ENCODE results near the gene THSD8. TPM values are rescaled to one million over a fixed set of nuclear protein-coding genes. Genes with fewer than 3 reads are reported as not detected.
"Not testable (repeated sequence)": the region's sequence is repeated elsewhere in the genome, so short reads cannot be mapped to it uniquely, and the experiment has no call there.

The THSD8 gene
- total and polyA plus RNA-seq, 4 experiments from 2014 or later = 1.5 to 4.4 (median 2.7) TPM

DNA sequence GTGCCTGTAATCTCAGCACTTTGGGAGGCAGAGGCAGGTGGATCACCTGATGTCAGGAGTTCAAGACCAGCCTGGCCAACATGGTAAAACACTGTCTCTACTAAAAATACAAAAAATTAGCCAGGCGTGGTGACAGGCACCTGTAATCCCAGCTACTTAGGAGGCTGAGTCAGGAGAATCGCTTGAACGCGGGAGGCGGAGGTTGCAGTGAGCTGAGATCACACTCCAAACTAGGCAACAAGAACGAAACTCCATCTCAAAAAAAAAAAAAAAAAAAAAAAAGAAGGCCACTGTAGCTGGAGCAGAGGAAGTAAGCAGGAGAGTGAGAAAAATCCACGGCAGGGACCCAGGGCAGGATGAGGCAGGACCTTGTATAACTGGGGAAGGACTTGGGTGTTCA lies 44.7 kb downstream of the THSD8 start:
- H3K4me1 Mint-ChIP-seq; H3K9me3 ChIP-seq (ENCODE audit: control insufficient read depth in 1 of 2, low read length in 2 of 2); H3K9me3 Mint-ChIP-seq; H3K4me3 ChIP-seq (ENCODE audit: low read length in 2 of 2); H3K4me3 Mint-ChIP-seq; H3K36me3 Mint-ChIP-seq; H3K27ac Mint-ChIP-seq; DNase-seq; H3K27ac ChIP-seq (ENCODE audit: low read depth, low read length); H3K27me3 ChIP-seq (ENCODE audit: insufficient read depth, low read length); H3K4me1 ChIP-seq (ENCODE audit: insufficient read depth, low read length); H3K36me3 ChIP-seq (ENCODE audit: insufficient read depth, low read length): not testable (repeated sequence)
- POLR2A ChIA-PET (ENCODE audit: partially characterized antibody) = interaction anchor here (0.7 to 1.3 kb wide), 2 partner anchors 32 to 81 kb away, joined by 3 to 4 read pairs; no protein-coding TSS in a partner anchor
- intact Hi-C loops (cut with micrococcal nuclease) = loop anchor here (1.0 to 5.0 kb wide), 4 partner anchors 49 to 129 kb away; no protein-coding TSS in a partner anchor
- peaks cover 21 to 24% of the 10 kb centered on the region in 2 donors for H3K27me3 Mint-ChIP-seq
- CTCF ChIA-PET (ENCODE audit: partially characterized antibody) = interaction anchor here (0.6 to 8.2 kb wide), 37 partner anchors 8 to 288 kb away, joined by 3 to 200 read pairs (median 7); partner anchors contain the start of genes DNASE2, FARSA, RNASEH2A and THSD8

DNA sequence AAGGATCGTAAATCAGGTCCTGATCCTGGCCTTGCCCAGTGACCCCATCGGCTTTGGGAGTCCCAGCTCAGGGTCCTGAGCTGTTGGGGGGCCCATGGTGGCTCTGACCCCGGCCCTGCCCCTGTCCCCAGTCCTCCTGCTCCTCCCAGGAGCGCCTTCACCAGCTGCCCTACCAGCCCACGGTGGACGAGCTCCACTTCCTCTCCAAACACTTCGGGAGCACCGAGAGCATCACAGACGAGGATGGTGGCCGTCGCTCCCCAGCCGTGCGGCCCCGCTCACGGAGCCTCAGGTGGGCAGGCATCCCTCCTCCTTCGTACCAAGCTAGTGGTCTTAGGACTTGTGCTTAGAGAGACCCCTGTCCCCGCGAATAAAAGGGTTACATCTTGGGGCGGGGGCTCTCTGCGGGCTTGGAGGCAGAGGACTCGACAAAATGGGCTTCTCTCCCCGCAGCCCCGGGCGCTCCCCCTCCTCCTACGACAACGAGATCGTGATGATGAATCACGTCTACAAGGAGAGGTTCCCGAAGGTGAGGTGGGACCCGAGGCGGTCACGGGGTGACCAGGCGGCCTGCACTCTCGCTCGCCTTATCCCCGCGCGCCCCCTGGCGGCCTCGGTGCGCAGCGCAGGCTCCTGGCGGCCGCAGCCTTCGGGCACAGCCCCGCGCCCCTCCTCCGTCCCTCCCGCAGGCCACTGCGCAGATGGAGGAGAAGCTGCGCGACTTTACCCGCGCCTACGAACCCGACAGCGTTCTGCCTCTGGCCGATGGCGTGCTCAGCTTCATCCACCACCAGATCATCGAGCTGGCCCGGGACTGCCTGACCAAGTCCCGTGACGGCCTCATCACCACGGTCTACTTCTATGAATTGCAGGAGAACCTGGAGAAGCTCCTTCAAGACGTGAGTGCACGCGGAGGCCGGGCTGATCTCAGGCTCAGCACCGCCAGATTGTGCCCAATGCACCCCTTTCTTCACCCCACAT lies 45.6 kb downstream of the THSD8 start:
- Mint-ChIP-seq H3K4me3 (peak overlapping the region in 3 of 8 donors; percentile 43 to 57 (median 57)), H3K4me1 (peaks cover 0 to 4% (median 0%) of the 10 kb centered on the region in 4 donors), H3K27me3 (peaks cover 17 to 19% of the 10 kb centered on the region in 2 donors), H3K27ac (no peak overlapping the region), H3K36me3 (no peaks in the 10 kb centered on the region), H3K9me3 (peaks cover 0 to 1% (median 0%) of the 10 kb centered on the region in 8 donors)
- H3K9me3 ChIP-seq (ENCODE audit: control insufficient read depth in 1 of 2, low read length in 2 of 2) = no peaks in the 10 kb centered on the region
- intact Hi-C loops (cut with micrococcal nuclease) = loop anchor here (1.0 to 5.0 kb wide), 4 partner anchors 50 to 130 kb away; no protein-coding TSS in a partner anchor
- H3K27me3 ChIP-seq (ENCODE audit: insufficient read depth, low read length) = peaks cover 5% of the 10 kb centered on the region
- H3K4me3 ChIP-seq (ENCODE audit: low read length in 2 of 2) = no peak overlapping the region
- ChIA-PET POLR2A (ENCODE audit: partially characterized antibody) (interaction anchor here (0.6 to 1.3 kb wide), 7 partner anchors 55 to 354 kb away, joined by 3 to 4 read pairs (median 4); partner anchors contain the start of gene JUNB), CTCF (ENCODE audit: partially characterized antibody) (interaction anchor here (0.6 to 8.2 kb wide), 57 partner anchors 8 to 1049 kb away, joined by 3 to 200 read pairs (median 5); partner anchors contain the start of genes DNASE2, FARSA, GCDH and GET3)
- H3K4me1 ChIP-seq (ENCODE audit: insufficient read depth, low read length) = peaks cover 9% of the 10 kb centered on the region
- no peaks in the 10 kb centered on the region for H3K36me3 ChIP-seq (ENCODE audit: insufficient read depth, low read length)
- H3K27ac ChIP-seq (ENCODE audit: low read depth, low read length) = no peak overlapping the region
- DNase-seq = peak; percentile 70 to 80 (median 73)

Small RNA genes within 50 kb of the gene (microRNA-seq; reads per million reads assigned to microRNA genes)
- gene MIR5684 (ENCODE audit: borderline microRNAs expressed, borderline number of aligned reads, borderline replicate concordance) = not detected
- not detected for gene MIR6794 (ENCODE audit: borderline microRNAs expressed, borderline number of aligned reads, borderline replicate concordance)

Other genes with a start within 250 kb of the THSD8 start
- gene ZNF490, start 191.3 kb upstream of the THSD8 start, total RNA-seq = 10 to 100 TPM; 10.6 to 11.8 TPM
- 1 to 10 TPM; 2.2 to 4.3 TPM for gene ZNF490, start 191.3 kb upstream of the THSD8 start, polyA plus RNA-seq
- gene ZNF791, start 191.1 kb upstream of the THSD8 start, total RNA-seq = 10 to 100 TPM; 46.0 to 46.3 TPM
- 10 to 100 TPM; 11.5 to 17.2 TPM for gene ZNF791, start 191.1 kb upstream of the THSD8 start, polyA plus RNA-seq
- gene MAN2B1, start 135.3 kb upstream of the THSD8 start, total RNA-seq = 100 to 1,000 TPM; 137 to 141 TPM
- 10 to 100 TPM; 45.0 to 76.4 TPM for gene MAN2B1, start 135.3 kb upstream of the THSD8 start, polyA plus RNA-seq
- 10 to 100 TPM; 18.3 to 19.3 TPM for gene WDR83, start 135.3 kb upstream of the THSD8 start, total RNA-seq
- 10 to 100 TPM in 1 of 2 donors, 1 to 10 TPM in 1; 9.8 to 15.7 TPM for gene WDR83, start 135.3 kb upstream of the THSD8 start, polyA plus RNA-seq
- gene DHPS, start 120.2 kb upstream of the THSD8 start, total RNA-seq = 100 to 1,000 TPM; 195 to 197 TPM
- 10 to 100 TPM; 77.3 to 91.7 TPM for gene DHPS, start 120.2 kb upstream of the THSD8 start, polyA plus RNA-seq
- gene GNG14, start 114.1 kb upstream of the THSD8 start, total RNA-seq = not detected
- gene GNG14, start 114.1 kb upstream of the THSD8 start, polyA plus RNA-seq = not detected
- gene FBXW9, start 105.4 kb upstream of the THSD8 start, total RNA-seq = 1 to 10 TPM; 4.5 to 4.9 TPM
- gene FBXW9, start 105.4 kb upstream of the THSD8 start, polyA plus RNA-seq = 1 to 10 TPM; 4.9 to 8.1 TPM
- gene TNPO2, start 78.1 kb upstream of the THSD8 start, total RNA-seq = 10 to 100 TPM; 66.0 to 67.2 TPM
- gene TNPO2, start 78.1 kb upstream of the THSD8 start, polyA plus RNA-seq = 1 to 10 TPM in 1 of 2 donors, under 1 TPM in 1; 0.60 to 1.8 TPM
- 100 to 1,000 TPM; 199 to 209 TPM for gene TRIR, start 67.4 kb upstream of the THSD8 start, total RNA-seq
- gene TRIR, start 67.4 kb upstream of the THSD8 start, polyA plus RNA-seq = 100 to 1,000 TPM; 175 to 243 TPM
- 10 to 100 TPM; 30.8 to 34.5 TPM for gene GET3, start 64.6 kb upstream of the THSD8 start, total RNA-seq
- gene GET3, start 64.6 kb upstream of the THSD8 start, polyA plus RNA-seq = 100 to 1,000 TPM in 1 of 2 donors, 10 to 100 TPM in 1; 60.6 to 114 TPM
- not detected for gene BEST2, start 50.3 kb upstream of the THSD8 start, total RNA-seq
- gene BEST2, start 50.3 kb upstream of the THSD8 start, polyA plus RNA-seq = not detected
- gene HOOK2, start 26.5 kb upstream of the THSD8 start, total RNA-seq = 10 to 100 TPM; 23.3 to 24.2 TPM
- gene HOOK2, start 26.5 kb upstream of the THSD8 start, polyA plus RNA-seq = 1 to 10 TPM; 2.6 to 3.4 TPM
- 100 to 1,000 TPM; 103 to 106 TPM for gene JUNB, start 10.6 kb upstream of the THSD8 start, total RNA-seq
- 1,000 to 10,000 TPM in 1 of 2 donors, 100 to 1,000 TPM in 1; 771 to 3,132 TPM for gene JUNB, start 10.6 kb upstream of the THSD8 start, polyA plus RNA-seq
- gene PRDX2, start 269 bp upstream of the THSD8 start, total RNA-seq = 100 to 1,000 TPM; 116 to 120 TPM
- 100 to 1,000 TPM; 266 to 533 TPM for gene PRDX2, start 269 bp upstream of the THSD8 start, polyA plus RNA-seq
- gene RNASEH2A, start 4.5 kb downstream of the THSD8 start, total RNA-seq = 10 to 100 TPM; 10.5 to 12.6 TPM
- gene RNASEH2A, start 4.5 kb downstream of the THSD8 start, polyA plus RNA-seq = 10 to 100 TPM; 16.9 to 23.5 TPM
- gene RTBDN, start 32.5 kb downstream of the THSD8 start, total RNA-seq = not detected
- not detected for gene RTBDN, start 32.5 kb downstream of the THSD8 start, polyA plus RNA-seq
- gene MAST1, start 36.4 kb downstream of the THSD8 start, total RNA-seq = not detected
- gene MAST1, start 36.4 kb downstream of the THSD8 start, polyA plus RNA-seq = under 1 TPM in 1 of 2 donors, not detected in 1; 0.48 TPM
- gene DNASE2, start 79.4 kb downstream of the THSD8 start, total RNA-seq = 10 to 100 TPM; 31.6 to 32.8 TPM
- gene DNASE2, start 79.4 kb downstream of the THSD8 start, polyA plus RNA-seq = 10 to 100 TPM; 55.3 to 81.8 TPM
- gene KLF1, start 85.1 kb downstream of the THSD8 start, total RNA-seq = not detected
- not detected for gene KLF1, start 85.1 kb downstream of the THSD8 start, polyA plus RNA-seq
- 10 to 100 TPM; 63.9 to 66.1 TPM for gene GCDH, start 89.1 kb downstream of the THSD8 start, total RNA-seq
- gene GCDH, start 89.1 kb downstream of the THSD8 start, polyA plus RNA-seq = 10 to 100 TPM; 16.5 to 27.4 TPM
- gene SYCE2, start 117.2 kb downstream of the THSD8 start, total RNA-seq = under 1 TPM in 1 of 2 experiments, not detected in 1; 0.79 TPM
- gene SYCE2, start 117.2 kb downstream of the THSD8 start, polyA plus RNA-seq = not detected
- 10 to 100 TPM; 53.8 to 59.1 TPM for gene FARSA, start 131.6 kb downstream of the THSD8 start, total RNA-seq
- 10 to 100 TPM; 63.2 to 68.1 TPM for gene FARSA, start 131.6 kb downstream of the THSD8 start, polyA plus RNA-seq
- 100 to 1,000 TPM; 484 to 499 TPM for gene CALR, start 136.5 kb downstream of the THSD8 start, total RNA-seq
- gene CALR, start 136.5 kb downstream of the THSD8 start, polyA plus RNA-seq = 100 to 1,000 TPM in 1 of 2 donors, 10 to 100 TPM in 1; 87.5 to 151 TPM
- 10 to 100 TPM; 88.6 to 98.4 TPM for gene RAD23A, start 143.8 kb downstream of the THSD8 start, total RNA-seq
- gene RAD23A, start 143.8 kb downstream of the THSD8 start, polyA plus RNA-seq = 100 to 1,000 TPM in 1 of 2 donors, 10 to 100 TPM in 1; 77.0 to 105 TPM
- gene GADD45GIP1, start 155.2 kb downstream of the THSD8 start, total RNA-seq = 10 to 100 TPM; 14.7 to 17.9 TPM
- 10 to 100 TPM; 61.0 to 65.1 TPM for gene GADD45GIP1, start 155.2 kb downstream of the THSD8 start, polyA plus RNA-seq
- not detected for gene DAND5, start 167.5 kb downstream of the THSD8 start, total RNA-seq
- gene DAND5, start 167.5 kb downstream of the THSD8 start, polyA plus RNA-seq = not detected
- gene NFIX, start 193.4 kb downstream of the THSD8 start, total RNA-seq = 1 to 10 TPM; 4.0 to 5.4 TPM
- gene NFIX, start 193.4 kb downstream of the THSD8 start, polyA plus RNA-seq = under 1 TPM in 1 of 2 donors, not detected in 1; 0.09 TPM